ENCODE measurements around the gene PHLDA1. TPM values are rescaled to one million over a fixed set of nuclear protein-coding genes. Genes with fewer than 3 reads are reported as not detected.

The PHLDA1 gene
- polyA plus RNA-seq, 1 of the 3 experiments (the other 2 are of a cell fraction), result 26.2 TPM

DNA sequence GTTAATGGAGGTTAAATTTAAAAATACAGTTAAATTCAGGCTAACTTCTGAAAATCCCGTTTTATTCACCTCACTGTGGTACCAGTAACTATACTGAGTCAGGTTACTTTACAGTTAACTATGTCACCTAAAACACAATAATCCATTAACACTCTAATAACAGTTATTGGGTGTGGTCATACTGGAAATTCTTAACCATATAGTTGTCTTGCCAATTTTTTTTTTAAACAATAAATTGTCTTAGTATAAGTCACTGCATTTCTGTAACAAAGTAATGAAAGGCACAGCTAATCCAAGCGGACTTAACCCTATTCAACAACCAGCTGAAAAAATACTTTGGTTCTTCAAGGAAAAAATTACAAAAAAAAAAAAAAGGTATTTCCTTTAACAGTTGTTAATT is 16.2 kb upstream of the PHLDA1 start:
- peaks cover 71 to 95% of the 10 kb centered on the region in 2 experiments for H3K36me3 ChIP-seq (replicated peaks in 1 of 2; ENCODE audit: control insufficient read depth in 1 of 2, insufficient read depth in 2 of 2, low read length in 1 of 2)

DNA sequence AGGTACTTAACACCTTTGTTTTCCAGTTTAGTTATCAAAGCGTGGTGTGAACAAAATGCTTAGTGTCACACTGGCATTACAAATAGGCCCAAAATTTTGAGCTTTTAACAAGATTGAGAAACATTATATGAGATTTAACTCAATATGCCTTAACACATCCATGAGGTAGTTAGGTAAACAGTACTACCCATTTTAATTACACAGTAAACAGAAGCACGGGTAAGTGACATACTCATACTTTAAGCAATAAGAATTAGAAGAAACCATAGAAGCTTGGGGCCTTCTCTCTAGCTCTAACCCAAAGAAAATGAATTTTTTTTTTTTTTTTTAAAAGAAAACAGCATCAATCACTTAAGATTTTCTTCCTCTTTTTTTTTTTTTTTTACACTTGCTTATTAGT is 15.5 kb upstream of the PHLDA1 start:
- 92% methylated on average over 2 of the region's 2 CpGs for WGBS (ENCODE audit: low lambda C conversion rate)
- CTCF ChIA-PET, result interaction anchor here (0.7 to 2.2 kb wide), 3 partner anchors 71 to 520 kb away, joined by 4 to 5 read pairs (median 4); no protein-coding TSS in a partner anchor
- TF ChIP-seq, protein P1, sequence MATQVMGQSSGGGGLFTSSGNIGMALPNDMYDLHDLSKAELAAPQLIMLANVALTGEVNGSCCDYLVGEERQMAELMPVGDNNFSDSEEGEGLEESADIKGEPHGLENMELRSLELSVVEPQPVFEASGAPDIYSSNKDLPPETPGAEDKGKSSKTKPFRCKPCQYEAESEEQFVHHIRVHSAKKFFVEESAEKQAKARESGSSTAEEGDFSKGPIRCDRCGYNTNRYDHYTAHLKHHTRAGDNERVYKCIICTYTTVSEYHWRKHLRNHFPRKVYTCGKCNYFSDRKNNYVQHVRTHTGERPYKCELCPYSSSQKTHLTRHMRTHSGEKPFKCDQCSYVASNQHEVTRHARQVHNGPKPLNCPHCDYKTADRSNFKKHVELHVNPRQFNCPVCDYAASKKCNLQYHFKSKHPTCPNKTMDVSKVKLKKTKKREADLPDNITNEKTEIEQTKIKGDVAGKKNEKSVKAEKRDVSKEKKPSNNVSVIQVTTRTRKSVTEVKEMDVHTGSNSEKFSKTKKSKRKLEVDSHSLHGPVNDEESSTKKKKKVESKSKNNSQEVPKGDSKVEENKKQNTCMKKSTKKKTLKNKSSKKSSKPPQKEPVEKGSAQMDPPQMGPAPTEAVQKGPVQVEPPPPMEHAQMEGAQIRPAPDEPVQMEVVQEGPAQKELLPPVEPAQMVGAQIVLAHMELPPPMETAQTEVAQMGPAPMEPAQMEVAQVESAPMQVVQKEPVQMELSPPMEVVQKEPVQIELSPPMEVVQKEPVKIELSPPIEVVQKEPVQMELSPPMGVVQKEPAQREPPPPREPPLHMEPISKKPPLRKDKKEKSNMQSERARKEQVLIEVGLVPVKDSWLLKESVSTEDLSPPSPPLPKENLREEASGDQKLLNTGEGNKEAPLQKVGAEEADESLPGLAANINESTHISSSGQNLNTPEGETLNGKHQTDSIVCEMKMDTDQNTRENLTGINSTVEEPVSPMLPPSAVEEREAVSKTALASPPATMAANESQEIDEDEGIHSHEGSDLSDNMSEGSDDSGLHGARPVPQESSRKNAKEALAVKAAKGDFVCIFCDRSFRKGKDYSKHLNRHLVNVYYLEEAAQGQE (IDR thresholded peaks at IDR 0.05; ENCODE audit: low read depth, low read length), result no peak
- TF ChIP-seq, protein P2, sequence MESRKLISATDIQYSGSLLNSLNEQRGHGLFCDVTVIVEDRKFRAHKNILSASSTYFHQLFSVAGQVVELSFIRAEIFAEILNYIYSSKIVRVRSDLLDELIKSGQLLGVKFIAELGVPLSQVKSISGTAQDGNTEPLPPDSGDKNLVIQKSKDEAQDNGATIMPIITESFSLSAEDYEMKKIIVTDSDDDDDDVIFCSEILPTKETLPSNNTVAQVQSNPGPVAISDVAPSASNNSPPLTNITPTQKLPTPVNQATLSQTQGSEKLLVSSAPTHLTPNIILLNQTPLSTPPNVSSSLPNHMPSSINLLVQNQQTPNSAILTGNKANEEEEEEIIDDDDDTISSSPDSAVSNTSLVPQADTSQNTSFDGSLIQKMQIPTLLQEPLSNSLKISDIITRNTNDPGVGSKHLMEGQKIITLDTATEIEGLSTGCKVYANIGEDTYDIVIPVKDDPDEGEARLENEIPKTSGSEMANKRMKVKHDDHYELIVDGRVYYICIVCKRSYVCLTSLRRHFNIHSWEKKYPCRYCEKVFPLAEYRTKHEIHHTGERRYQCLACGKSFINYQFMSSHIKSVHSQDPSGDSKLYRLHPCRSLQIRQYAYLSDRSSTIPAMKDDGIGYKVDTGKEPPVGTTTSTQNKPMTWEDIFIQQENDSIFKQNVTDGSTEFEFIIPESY (IDR thresholded peaks at IDR 0.05; ENCODE audit: borderline replicate concordance, low read depth), result no peak
- no peak for TF ChIP-seq FOXM1 (IDR thresholded peaks at IDR 0.05; ENCODE audit: low read depth)
- no peak for TF ChIP-seq GATA2 (CRISPR knock-in tag; IDR thresholded peaks at IDR 0.05)
- no peak for TF ChIP-seq SIN3A (IDR thresholded peaks at IDR 0.05; ENCODE audit: borderline replicate concordance, low read depth, low read length)
- TF ChIP-seq, protein P3, sequence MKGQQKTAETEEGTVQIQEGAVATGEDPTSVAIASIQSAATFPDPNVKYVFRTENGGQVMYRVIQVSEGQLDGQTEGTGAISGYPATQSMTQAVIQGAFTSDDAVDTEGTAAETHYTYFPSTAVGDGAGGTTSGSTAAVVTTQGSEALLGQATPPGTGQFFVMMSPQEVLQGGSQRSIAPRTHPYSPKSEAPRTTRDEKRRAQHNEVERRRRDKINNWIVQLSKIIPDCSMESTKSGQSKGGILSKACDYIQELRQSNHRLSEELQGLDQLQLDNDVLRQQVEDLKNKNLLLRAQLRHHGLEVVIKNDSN (IDR thresholded peaks at IDR 0.05; ENCODE audit: borderline replicate concordance, low read depth), result no peak
- TF ChIP-seq, protein P4, sequence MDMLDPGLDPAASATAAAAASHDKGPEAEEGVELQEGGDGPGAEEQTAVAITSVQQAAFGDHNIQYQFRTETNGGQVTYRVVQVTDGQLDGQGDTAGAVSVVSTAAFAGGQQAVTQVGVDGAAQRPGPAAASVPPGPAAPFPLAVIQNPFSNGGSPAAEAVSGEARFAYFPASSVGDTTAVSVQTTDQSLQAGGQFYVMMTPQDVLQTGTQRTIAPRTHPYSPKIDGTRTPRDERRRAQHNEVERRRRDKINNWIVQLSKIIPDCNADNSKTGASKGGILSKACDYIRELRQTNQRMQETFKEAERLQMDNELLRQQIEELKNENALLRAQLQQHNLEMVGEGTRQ (IDR thresholded peaks at IDR 0.05; ENCODE audit: borderline replicate concordance, low read depth, low read length), result no peak
- no peak for TF ChIP-seq ELF1 (IDR thresholded peaks at IDR 0.05)
- H3K9me3 ChIP-seq, result no peaks in the 10 kb centered on the region
- no peaks in the 10 kb centered on the region for H3K9me2 ChIP-seq
- peaks cover 51% of the 10 kb centered on the region for H3F3A ChIP-seq (replicated peaks; ENCODE audit: insufficient read depth)
- POLR2A ChIA-PET, result no interaction called here
- no peak overlapping the region for H3K27ac ChIP-seq (ENCODE audit: low read depth in 2 of 2, low read length in 1 of 2)
- no peak overlapping the region for H3K4me3 ChIP-seq (ENCODE audit: low read depth in 2 of 2, low read length in 1 of 2)
- H3K27me3 ChIP-seq (ENCODE audit: insufficient read depth), result no peaks in the 10 kb centered on the region
- no peak overlapping the region for H2AFZ ChIP-seq (ENCODE audit: low read depth)
- DNase-seq, result no peak
- H3K9ac ChIP-seq, result no peak overlapping the region
- peaks cover 65 to 95% of the 10 kb centered on the region in 2 experiments for H3K36me3 ChIP-seq (replicated peaks in 1 of 2; ENCODE audit: control insufficient read depth in 1 of 2, insufficient read depth in 2 of 2, low read length in 1 of 2)
- H4K20me1 ChIP-seq (ENCODE audit: insufficient read depth), result no peaks in the 10 kb centered on the region
- H3K79me2 ChIP-seq (ENCODE audit: insufficient read depth), result peaks cover 23% of the 10 kb centered on the region; the same call in 1 of the 2 replicates
- H3K4me1 ChIP-seq (ENCODE audit: control insufficient read depth in 1 of 2, insufficient read depth in 2 of 2, low read depth in 1 of 2, low read length in 1 of 2), result no peaks in the 10 kb centered on the region
- H3K4me2 ChIP-seq, result no peak overlapping the region

More for the DNA sequence above, 16.2 kb upstream of the PHLDA1 start:
- no peaks in the 10 kb centered on the region for H3K27me3 ChIP-seq (ENCODE audit: insufficient read depth)
- H4K20me1 ChIP-seq (ENCODE audit: insufficient read depth), result no peaks in the 10 kb centered on the region
- H3K9ac ChIP-seq, result no peak overlapping the region
- H3K27ac ChIP-seq (ENCODE audit: low read depth in 2 of 2, low read length in 1 of 2), result no peak overlapping the region
- no peak for DNase-seq
- no peak overlapping the region for H3K4me3 ChIP-seq (ENCODE audit: low read depth in 2 of 2, low read length in 1 of 2)
- ChIA-PET POLR2A (no interaction called here), CTCF (interaction anchor here (0.6 to 2.2 kb wide), 8 partner anchors 8 to 919 kb away, joined by 3 to 5 read pairs (median 4); partner anchors contain the start of gene PHLDA1)
- H2AFZ ChIP-seq (ENCODE audit: low read depth), result no peak overlapping the region
- WGBS (ENCODE audit: low lambda C conversion rate), result 88% methylated on average over 2 of the region's 2 CpGs
- no peak overlapping the region for H3K4me2 ChIP-seq
- H3F3A ChIP-seq (replicated peaks; ENCODE audit: insufficient read depth), result peaks cover 44% of the 10 kb centered on the region
- no peaks in the 10 kb centered on the region; a peak in 1 of 4 replicates for H3K4me1 ChIP-seq (ENCODE audit: control insufficient read depth in 1 of 2, insufficient read depth in 2 of 2, low read depth in 1 of 2, low read length in 1 of 2)
- no peaks in the 10 kb centered on the region for H3K9me3 ChIP-seq
- no peaks in the 10 kb centered on the region for H3K9me2 ChIP-seq
- H3K79me2 ChIP-seq (ENCODE audit: insufficient read depth), result peaks cover 23% of the 10 kb centered on the region; the same call in 1 of the 2 replicates
- TF ChIP-seq SMC3 (IDR thresholded peaks at IDR 0.05; ENCODE audit: low read depth, low read length), result no peak
- TF ChIP-seq EP300 (IDR thresholded peaks at IDR 0.05; ENCODE audit: borderline replicate concordance in 1 of 2, low read depth in 1 of 2, low read length in 1 of 2), result no peak
- TF ChIP-seq, protein P5, sequence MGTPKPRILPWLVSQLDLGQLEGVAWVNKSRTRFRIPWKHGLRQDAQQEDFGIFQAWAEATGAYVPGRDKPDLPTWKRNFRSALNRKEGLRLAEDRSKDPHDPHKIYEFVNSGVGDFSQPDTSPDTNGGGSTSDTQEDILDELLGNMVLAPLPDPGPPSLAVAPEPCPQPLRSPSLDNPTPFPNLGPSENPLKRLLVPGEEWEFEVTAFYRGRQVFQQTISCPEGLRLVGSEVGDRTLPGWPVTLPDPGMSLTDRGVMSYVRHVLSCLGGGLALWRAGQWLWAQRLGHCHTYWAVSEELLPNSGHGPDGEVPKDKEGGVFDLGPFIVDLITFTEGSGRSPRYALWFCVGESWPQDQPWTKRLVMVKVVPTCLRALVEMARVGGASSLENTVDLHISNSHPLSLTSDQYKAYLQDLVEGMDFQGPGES (IDR thresholded peaks at IDR 0.05; ENCODE audit: low read depth, low read length), result no peak
- TF ChIP-seq YY1 (IDR thresholded peaks at IDR 0.05; ENCODE audit: low read depth), result no peak

All from SK-N-SH (cell line).